Fibroblast of skin of scalp (primary cell): ENCODE data around the gene CBX4.
"Not testable (repeated sequence)": the region's sequence is repeated elsewhere in the genome, so short reads cannot be mapped to it uniquely, and the experiment has no call there.

ENCODE experiments used
- DNase-seq: peaks from one replicate; pipeline ENCODE4 v3.0.0-alpha.2; 2013

Gene CBX4

GRCh38 chr17:79859676-79860615 is 20.7 kb upstream of the CBX4 start:
- no peak for DNase-seq

- no peak for DNase-seq
Measured at GRCh38 chr17:79857095-79857494, 17.9 kb upstream of the CBX4 start.

- DNase-seq, result no peak
Measured at GRCh38 chr17:79855331-79856124, 16.3 kb upstream of the CBX4 start.

- DNase-seq, result no peak
Measured at GRCh38 chr17:79854080-79855060, 15.1 kb upstream of the CBX4 start.

GRCh38 chr17:79853168-79853567 is 13.9 kb upstream of the CBX4 start:
- DNase-seq, result not testable (repeated sequence)

GRCh38 chr17:79852748-79853147 is 13.5 kb upstream of the CBX4 start:
- DNase-seq, result peak; percentile 23

GRCh38 chr17:79851461-79851817 is 12.2 kb upstream of the CBX4 start:
- DNase-seq, result no peak

GRCh38 chr17:79850571-79851460 is 11.6 kb upstream of the CBX4 start:
- peak; percentile 88 for DNase-seq

- peak; percentile 20 for DNase-seq
Measured at GRCh38 chr17:79849953-79850352, 10.7 kb upstream of the CBX4 start.

- DNase-seq, result no peak
Measured at GRCh38 chr17:79848370-79848766, 9.1 kb upstream of the CBX4 start.

- DNase-seq, result no peak
Measured at GRCh38 chr17:79847698-79848369, 8.6 kb upstream of the CBX4 start.

- peak; percentile 26 for DNase-seq
Measured at GRCh38 chr17:79845601-79845949, 6.3 kb upstream of the CBX4 start.

- DNase-seq, result peak; percentile 35
Measured at GRCh38 chr17:79844869-79845600, 5.8 kb upstream of the CBX4 start.

- DNase-seq, result peak; percentile 57
Measured at GRCh38 chr17:79843816-79844800, 4.9 kb upstream of the CBX4 start.

GRCh38 chr17:79843474-79843815 is 4.2 kb upstream of the CBX4 start:
- DNase-seq, result no peak

GRCh38 chr17:79842656-79843473 is 3.6 kb upstream of the CBX4 start:
- no peak for DNase-seq

GRCh38 chr17:79842136-79842655 is 3.0 kb upstream of the CBX4 start:
- DNase-seq, result no peak
